ENCODE measurements around the gene CHST2. TPM values are rescaled to one million over a fixed set of nuclear protein-coding genes. Genes with fewer than 3 reads are reported as not detected.

CHST2 gene
- 45.2 and 66.7 TPM in 2 replicates for total RNA-seq

GRCh38 chr3:143119009-143119914 is at the start of gene CHST2:
Gene CHST2 (plus strand): TSS chr3:143119771. CDS start chr3:143120817, 1,046 bp downstream.

Other genes with a start within 250 kb of the CHST2 start
- 0.97 and 1.3 TPM in 2 replicates for gene PCOLCE2, start 230.7 kb upstream of the CHST2 start, total RNA-seq
- gene PAQR9, start 156.1 kb upstream of the CHST2 start, total RNA-seq: not detected in 2 replicates
- 65.7 and 69.6 TPM in 2 replicates for gene U2SURP, start 118.2 kb upstream of the CHST2 start, total RNA-seq